Activated CD4-positive, alpha-beta memory T cell treated with anti-CD3 and anti-CD28 coated beads, Interleukin-2, amount 10 ng/mL, durations not matched to agents 7 days and 5 days (primary cell): ENCODE results near the gene OSBPL5. TPM values are rescaled to one million over a fixed set of nuclear protein-coding genes. Genes with fewer than 3 reads are reported as not detected.

Experiments used
- CTCF ChIA-PET: fragments of 350-600 bp; sonication (Branson Sonifier 250); formaldehyde crosslinking; loops from one replicate; lab custom pipeline; 2021; ENCODE audit warnings: antibody characterized with exemption, inconsistent platforms; lab: Charles Lee
- POLR2A ChIA-PET: fragments of 350-600 bp; sonication (Branson Sonifier 250); formaldehyde crosslinking; loops from one replicate; lab custom pipeline; 2021; ENCODE audit warnings: antibody characterized with exemption; lab: Charles Lee
- DNase-seq: peaks from one replicate; pipeline ENCODE4 v3.0.0-alpha.2; 2020
- H3K27ac Mint-ChIP-seq: one replicate; pipeline ENCODE4 v1.8.0; 2021; ENCODE audit warnings: mild to moderate bottlenecking, mixed read lengths
- H3K27me3 Mint-ChIP-seq: one replicate; pipeline ENCODE4 v1.8.0; 2021; ENCODE audit warnings: mixed read lengths
- H3K36me3 Mint-ChIP-seq: one replicate; pipeline ENCODE4 v1.8.0; 2021; ENCODE audit warnings: low read depth, mixed read lengths
- H3K4me1 Mint-ChIP-seq: one replicate; pipeline ENCODE4 v1.8.0; 2021; ENCODE audit warnings: mixed read lengths
- H3K4me3 Mint-ChIP-seq: one replicate; pipeline ENCODE4 v1.8.0; 2021; ENCODE audit warnings: mild to moderate bottlenecking, mixed read lengths
- H3K9me3 Mint-ChIP-seq: one replicate; pipeline ENCODE4 v1.8.0; 2021; ENCODE audit warnings: mixed read lengths
- total RNA-seq, 2 experiments: library from RNA; stranded (reverse); gene quantifications; one replicate each; pipeline ENCODE4 v1.2.3, GENCODE V29; 2021

The OSBPL5 gene
- total RNA-seq, 2 experiments from 2014 or later = 1.6 to 1.7 TPM

DNA sequence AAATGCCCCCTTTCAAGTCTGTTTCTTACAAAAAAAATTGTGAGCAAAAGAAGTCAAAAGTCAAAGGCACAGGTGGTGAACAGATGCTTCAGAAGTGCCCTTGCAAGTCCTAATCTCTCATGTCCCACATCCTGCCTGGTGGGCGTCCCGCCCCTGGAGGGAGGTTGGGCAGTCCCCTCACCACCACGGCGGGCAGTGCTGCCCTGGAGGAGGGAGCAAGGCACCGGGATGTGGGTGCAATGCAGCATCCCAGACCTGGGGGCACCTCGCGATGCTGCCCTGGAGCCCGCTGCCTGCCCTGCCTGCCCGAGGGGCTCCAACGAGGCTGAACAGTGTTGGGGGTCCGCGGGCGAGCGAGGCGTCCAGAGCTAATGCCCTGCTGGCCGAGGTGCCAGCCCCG is 37.6 kb upstream of the OSBPL5 start:
- H3K4me1 Mint-ChIP-seq = no peaks in the 10 kb centered on the region
- ChIA-PET CTCF (no interaction called here), POLR2A (no interaction called here)
- H3K27me3 Mint-ChIP-seq = peaks cover 6% of the 10 kb centered on the region
- no peaks in the 10 kb centered on the region for H3K9me3 Mint-ChIP-seq
- DNase-seq = no peak
- H3K36me3 Mint-ChIP-seq = no peaks in the 10 kb centered on the region
- no peak overlapping the region for H3K27ac Mint-ChIP-seq
- no peak overlapping the region for H3K4me3 Mint-ChIP-seq

DNA sequence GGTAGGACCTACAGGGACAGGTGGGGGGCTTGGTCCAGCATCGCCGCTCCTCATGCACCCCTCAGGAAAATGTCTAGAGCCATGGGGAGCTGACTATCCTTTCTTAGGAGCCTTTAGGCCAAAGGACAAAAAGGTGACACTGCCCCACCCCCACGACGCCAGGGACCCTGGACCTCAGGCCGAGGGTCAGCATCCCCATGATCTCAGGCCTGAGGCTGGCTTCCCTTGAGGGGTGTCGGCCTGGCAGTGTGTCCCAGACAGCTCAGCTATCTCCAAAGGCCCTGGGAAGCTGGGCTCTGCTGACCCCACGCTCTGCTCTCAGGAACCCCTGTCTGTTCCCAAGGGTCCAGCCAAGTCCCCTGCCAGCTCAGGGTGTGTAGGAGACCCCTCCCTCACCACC is 37.2 kb upstream of the OSBPL5 start:
- H3K27ac Mint-ChIP-seq = no peak overlapping the region
- H3K27me3 Mint-ChIP-seq = peaks cover 6% of the 10 kb centered on the region
- ChIA-PET CTCF (no interaction called here), POLR2A (no interaction called here)
- no peaks in the 10 kb centered on the region for H3K36me3 Mint-ChIP-seq
- H3K9me3 Mint-ChIP-seq = no peaks in the 10 kb centered on the region
- H3K4me1 Mint-ChIP-seq = no peaks in the 10 kb centered on the region
- no peak for DNase-seq
- no peak overlapping the region for H3K4me3 Mint-ChIP-seq

GRCh38 chr11:3201677-3202181 is 36.6 kb upstream of the OSBPL5 start:
- Mint-ChIP-seq H3K27ac (no peak overlapping the region), H3K4me1 (no peaks in the 10 kb centered on the region), H3K27me3 (peaks cover 6% of the 10 kb centered on the region), H3K36me3 (no peaks in the 10 kb centered on the region), H3K4me3 (no peak overlapping the region), H3K9me3 (no peaks in the 10 kb centered on the region)
- CTCF ChIA-PET = no interaction called here
- POLR2A ChIA-PET = no interaction called here
- no peak for DNase-seq

DNA sequence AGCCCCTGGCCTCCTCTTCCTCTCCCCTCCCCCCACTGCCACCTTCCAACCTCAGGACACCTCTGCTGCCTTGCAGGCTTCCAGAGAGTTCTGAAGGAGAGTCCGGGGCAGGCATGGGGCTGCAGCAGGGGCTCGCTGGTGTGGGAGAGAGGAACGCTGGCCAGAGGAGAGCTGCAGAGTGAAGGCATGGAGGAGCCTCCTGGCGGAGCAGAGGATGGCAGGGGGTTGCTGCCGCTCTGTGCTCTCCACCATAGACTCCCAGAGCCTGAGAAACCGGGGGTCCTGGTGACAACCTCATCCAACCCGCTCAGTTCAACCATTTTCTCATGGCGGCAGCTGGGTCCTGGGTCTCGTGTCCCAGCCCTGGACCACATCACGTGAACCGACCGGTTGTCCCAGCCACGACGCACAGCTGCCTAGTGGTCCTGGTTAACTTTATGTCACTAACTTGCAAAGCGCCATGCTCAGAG is 36.0 kb upstream of the OSBPL5 start:
- POLR2A ChIA-PET = no interaction called here

DNA sequence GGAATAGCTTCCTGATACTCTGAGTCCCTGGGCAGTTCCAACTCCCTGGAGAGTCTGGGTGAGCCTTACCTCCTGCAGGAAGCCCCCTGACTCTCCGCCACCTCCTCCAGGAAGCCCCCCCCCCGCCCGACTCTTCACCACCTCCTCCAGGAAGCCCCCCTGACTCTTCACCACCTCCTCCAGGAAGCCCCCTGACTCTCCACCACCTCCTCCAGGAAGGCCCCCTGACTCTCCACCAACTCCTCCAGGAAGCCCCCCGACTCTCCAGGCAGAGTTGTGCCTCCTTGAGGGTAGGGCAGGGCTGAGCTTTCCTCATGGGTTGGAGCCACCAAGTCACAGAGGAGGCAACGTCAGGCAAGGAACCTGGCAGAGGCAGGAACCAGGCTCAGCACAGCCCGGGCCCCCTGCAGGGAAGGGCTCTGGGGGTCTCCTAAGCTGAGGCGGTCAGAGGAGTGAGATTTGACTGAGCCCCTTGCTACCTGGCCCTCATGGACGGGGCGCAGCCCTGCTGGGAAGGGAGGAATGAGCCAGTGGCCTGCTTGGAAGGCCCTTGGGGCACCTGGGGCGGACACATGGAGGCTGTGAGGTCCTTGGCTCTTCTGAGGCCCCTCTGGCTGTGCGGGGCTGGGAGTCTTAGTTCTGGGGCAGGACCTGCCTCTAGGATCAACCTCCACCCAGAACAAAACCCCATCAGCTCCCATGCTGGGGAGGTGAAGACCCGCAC is 35.4 kb upstream of the OSBPL5 start:
- Mint-ChIP-seq H3K36me3 (no peaks in the 10 kb centered on the region), H3K27me3 (peaks cover 6% of the 10 kb centered on the region), H3K4me3 (no peak overlapping the region), H3K27ac (no peak overlapping the region), H3K9me3 (no peaks in the 10 kb centered on the region), H3K4me1 (no peaks in the 10 kb centered on the region)
- no peak for DNase-seq
- CTCF ChIA-PET = no interaction called here
- POLR2A ChIA-PET = no interaction called here

More for the DNA sequence above, 36.0 kb upstream of the OSBPL5 start:
- peaks cover 6% of the 10 kb centered on the region for H3K27me3 Mint-ChIP-seq
- H3K27ac Mint-ChIP-seq = no peak overlapping the region
- H3K9me3 Mint-ChIP-seq = no peaks in the 10 kb centered on the region
- no peaks in the 10 kb centered on the region for H3K36me3 Mint-ChIP-seq
- DNase-seq = no peak
- CTCF ChIA-PET = no interaction called here
- no peak overlapping the region for H3K4me3 Mint-ChIP-seq
- no peaks in the 10 kb centered on the region for H3K4me1 Mint-ChIP-seq

DNA sequence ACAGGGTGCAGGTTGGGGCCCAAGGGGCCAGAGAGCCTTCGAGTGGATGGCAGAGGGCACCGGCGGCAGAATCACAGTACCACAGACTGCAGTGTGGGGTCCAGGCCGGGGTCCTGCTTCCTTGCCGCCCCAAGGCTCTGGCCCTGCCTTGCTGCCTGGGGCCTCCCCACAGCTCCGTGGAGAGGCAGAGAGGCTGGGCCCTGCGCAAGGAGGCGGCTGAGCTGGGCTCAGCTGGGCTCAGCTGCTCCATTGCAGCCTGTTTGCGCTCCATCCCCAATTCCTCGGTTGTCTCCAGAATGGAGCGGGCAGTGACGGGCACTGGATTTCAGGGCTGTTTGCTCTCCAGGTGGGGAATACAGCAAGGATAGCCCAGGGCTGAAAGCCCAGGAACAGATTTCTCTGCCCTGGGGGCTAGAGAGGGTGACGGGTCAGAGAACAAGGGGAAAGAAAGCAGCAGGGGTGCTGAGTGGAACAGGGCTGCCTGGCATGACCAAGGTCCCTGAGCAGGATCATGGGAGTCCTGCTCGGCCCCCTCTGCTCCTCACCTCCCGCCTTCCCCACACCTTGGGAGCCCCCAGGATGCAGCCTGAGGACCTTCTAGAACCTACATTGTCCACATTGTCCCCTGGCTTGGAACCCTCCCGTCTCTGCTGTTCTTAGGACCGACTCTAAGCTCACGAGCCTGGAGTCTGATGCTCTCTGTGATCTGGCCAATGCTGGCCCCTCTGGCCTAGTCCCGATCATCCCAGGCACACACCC is 34.6 kb upstream of the OSBPL5 start:
- Mint-ChIP-seq H3K9me3 (no peaks in the 10 kb centered on the region), H3K27ac (no peak overlapping the region), H3K4me1 (no peaks in the 10 kb centered on the region), H3K4me3 (no peak overlapping the region), H3K36me3 (no peaks in the 10 kb centered on the region), H3K27me3 (peaks cover 6% of the 10 kb centered on the region)
- no peak for DNase-seq
- ChIA-PET POLR2A (no interaction called here), CTCF (no interaction called here)

GRCh38 chr11:3198815-3199214 is 33.7 kb upstream of the OSBPL5 start:
- Mint-ChIP-seq H3K27me3 (peaks cover 6% of the 10 kb centered on the region), H3K4me3 (no peak overlapping the region), H3K9me3 (no peaks in the 10 kb centered on the region), H3K27ac (no peak overlapping the region), H3K4me1 (no peaks in the 10 kb centered on the region), H3K36me3 (no peaks in the 10 kb centered on the region)
- POLR2A ChIA-PET = no interaction called here
- CTCF ChIA-PET = no interaction called here
- no peak for DNase-seq

DNA sequence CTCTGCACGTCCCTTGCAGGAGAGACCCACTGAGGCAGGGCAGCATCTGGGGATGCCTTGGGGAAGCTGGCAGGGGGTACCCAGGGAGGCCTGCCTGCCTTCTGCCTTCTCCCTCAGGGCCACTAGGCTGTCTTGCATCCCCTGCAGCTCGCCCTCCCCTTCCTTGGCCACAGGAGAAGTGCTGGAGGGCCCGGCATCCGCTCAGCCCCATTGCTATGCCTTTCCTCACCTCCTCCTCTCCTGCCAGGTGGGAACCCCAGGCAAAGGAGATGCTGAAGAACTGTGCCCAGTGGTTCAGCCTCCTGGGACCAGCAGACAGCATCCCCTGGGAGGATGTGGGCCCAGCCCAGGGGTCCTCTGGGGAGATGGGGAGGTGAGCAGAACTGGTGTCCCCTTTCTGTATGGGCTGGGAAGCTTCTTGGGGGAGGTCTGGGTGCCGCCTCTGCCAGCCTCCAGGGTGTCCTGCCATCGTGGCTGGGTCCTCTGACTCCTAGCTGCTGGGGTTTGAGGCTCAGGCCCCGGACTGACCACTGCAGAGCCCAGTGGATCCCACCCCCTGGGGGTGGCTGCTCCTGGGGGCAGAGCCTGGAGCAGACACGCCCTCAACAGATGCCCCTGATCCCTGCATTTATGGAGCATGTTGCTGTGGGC is 32.9 kb upstream of the OSBPL5 start:
- no peak overlapping the region for H3K4me3 Mint-ChIP-seq
- ChIA-PET CTCF (no interaction called here), POLR2A (no interaction called here)
- H3K4me1 Mint-ChIP-seq = no peaks in the 10 kb centered on the region
- peaks cover 4% of the 10 kb centered on the region for H3K27me3 Mint-ChIP-seq
- H3K9me3 Mint-ChIP-seq = no peaks in the 10 kb centered on the region
- no peak for DNase-seq
- no peak overlapping the region for H3K27ac Mint-ChIP-seq
- no peaks in the 10 kb centered on the region for H3K36me3 Mint-ChIP-seq

DNA sequence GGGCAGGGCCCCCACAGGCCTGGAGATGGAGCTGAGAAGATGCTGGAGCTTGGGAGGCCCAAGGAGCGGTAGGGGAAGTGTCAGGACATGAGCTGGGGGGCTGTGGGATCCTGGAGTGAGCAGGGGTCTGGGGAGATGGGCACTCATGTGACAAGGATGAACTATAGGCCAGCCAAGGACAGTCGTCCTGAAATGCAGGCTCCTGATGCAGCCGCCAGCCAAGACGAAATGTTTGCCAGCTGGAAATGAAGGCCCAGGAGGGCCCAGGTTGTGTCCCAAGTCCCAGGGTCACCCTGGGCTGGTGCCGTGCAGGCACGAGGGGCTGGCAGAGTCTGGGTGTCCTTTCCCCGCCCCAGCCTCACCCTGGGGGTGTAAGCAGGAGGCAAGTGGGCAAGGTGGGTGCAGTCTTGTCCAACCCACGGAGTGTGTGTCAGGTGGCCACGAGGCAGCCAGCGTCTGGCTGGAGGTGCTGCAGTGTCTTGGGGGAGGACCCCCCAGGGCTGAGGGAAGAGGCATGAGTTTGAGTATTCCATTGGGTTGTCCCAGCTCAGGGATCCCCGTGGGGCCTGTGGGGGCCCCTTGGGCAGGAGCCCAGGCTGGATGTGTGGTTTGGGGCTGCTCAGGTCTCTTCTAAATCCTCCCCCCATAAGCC is 32.1 kb upstream of the OSBPL5 start:
- Mint-ChIP-seq H3K4me3 (no peak overlapping the region), H3K36me3 (no peaks in the 10 kb centered on the region), H3K27me3 (no peaks in the 10 kb centered on the region), H3K27ac (no peak overlapping the region), H3K4me1 (no peaks in the 10 kb centered on the region), H3K9me3 (no peaks in the 10 kb centered on the region)
- no peak for DNase-seq
- ChIA-PET CTCF (no interaction called here), POLR2A (no interaction called here)

DNA sequence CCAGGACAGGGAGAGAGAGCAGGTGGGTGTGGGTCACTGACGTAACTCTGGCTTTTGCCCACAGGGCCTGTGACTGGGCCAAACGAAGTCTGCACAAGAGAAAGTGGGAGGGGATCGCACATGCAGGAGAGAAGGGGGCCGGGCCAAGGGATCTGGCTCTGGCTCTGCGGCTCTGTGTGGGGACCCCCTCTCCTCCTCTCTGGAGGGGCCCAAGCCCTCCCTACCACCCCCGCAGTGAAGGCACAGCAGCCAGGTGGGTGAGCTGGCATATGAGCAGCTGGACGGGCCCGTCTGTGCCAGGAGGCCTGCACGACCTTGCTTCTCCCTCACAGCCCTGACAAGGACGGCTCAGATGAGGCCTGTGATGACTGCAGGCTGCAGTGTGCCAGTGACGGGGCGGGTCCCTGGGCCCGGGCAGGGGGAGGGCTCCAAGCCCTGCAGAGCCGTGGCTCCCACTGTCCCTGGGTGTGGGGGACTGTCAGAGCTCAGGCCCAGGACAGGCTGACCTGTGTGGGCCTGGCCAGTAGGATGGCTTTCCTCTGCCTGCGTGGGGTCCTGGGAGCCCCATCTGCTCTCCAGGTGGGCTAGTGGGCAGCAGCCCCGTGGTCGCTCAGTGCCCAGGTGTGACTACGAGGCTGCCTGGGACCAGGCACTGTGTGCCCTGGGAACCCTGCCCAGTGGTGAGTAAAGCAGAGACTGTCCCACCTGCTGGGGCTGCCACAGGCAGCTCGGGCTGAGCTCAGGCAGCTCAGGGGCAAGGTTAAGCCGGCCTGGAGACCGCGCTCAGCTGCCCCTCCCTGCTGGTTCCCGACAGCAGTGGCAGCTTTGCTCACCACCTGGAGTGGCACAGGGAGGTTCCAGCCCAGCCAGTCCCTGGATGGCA is 31.3 kb upstream of the OSBPL5 start:
- CTCF ChIA-PET = no interaction called here
- Mint-ChIP-seq H3K4me3 (no peak overlapping the region), H3K36me3 (no peaks in the 10 kb centered on the region), H3K27ac (no peak overlapping the region), H3K4me1 (no peaks in the 10 kb centered on the region), H3K27me3 (no peaks in the 10 kb centered on the region), H3K9me3 (no peaks in the 10 kb centered on the region)
- no peak for DNase-seq
- POLR2A ChIA-PET = no interaction called here

DNA sequence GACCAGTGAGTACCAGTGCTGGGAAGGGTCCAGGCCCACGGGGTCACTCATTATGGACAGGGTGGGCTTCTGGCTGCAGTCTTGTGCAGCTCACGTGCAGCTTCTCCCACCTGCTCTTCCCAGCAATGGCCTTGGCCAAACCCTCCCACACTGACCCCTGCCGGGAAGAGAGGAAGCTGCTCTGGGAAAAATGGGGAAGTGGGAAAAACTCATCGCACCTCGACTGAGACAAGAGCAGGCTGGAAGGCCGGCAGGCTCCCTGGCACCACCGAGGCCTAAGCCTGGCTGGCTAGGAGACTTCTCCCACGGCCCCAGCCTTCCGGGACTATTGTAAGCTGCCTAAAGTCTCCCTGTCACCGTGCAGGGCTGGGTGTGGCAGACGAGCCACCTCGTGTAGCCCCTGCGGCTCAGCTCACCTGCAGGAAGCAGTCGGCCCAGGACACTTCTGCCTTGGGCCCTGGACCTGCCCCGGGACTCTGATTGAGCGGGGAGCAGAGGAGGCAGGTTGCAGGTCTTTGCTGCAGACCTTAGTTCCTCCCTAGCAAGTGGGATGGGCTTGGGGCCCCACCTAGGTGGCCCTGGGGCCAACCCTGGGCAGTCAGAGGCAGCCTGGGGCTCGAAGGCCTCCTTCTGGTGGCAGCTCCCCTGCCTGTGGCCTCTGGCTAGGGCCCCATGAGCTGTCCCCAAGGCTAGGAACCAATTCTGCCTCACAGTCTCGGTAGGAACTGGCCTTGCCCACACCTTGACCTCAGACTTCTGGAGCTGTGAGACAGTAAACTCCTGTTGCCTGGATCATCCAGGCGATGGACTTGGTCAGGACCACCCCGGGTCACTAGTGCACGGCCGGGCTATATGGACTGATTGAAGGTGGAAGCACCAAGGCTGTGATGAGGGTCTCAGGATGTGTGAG is 30.4 kb upstream of the OSBPL5 start:
- no peaks in the 10 kb centered on the region for H3K36me3 Mint-ChIP-seq
- no peaks in the 10 kb centered on the region for H3K9me3 Mint-ChIP-seq
- DNase-seq = no peak
- H3K4me3 Mint-ChIP-seq = no peak overlapping the region
- POLR2A ChIA-PET = no interaction called here
- CTCF ChIA-PET = no interaction called here
- H3K4me1 Mint-ChIP-seq = no peaks in the 10 kb centered on the region
- H3K27ac Mint-ChIP-seq = no peak overlapping the region
- no peaks in the 10 kb centered on the region for H3K27me3 Mint-ChIP-seq
